ENCODE measurements around the gene VAPB. TPM values are rescaled to one million over a fixed set of nuclear protein-coding genes. Genes with fewer than 3 reads are reported as not detected.
"Not testable (repeated sequence)": the region's sequence is repeated elsewhere in the genome, so short reads cannot be mapped to it uniquely, and the experiment has no call there.

Gene VAPB
- total RNA-seq, 1 donor from 2014 or later = 26.2 TPM

- ATAC-seq (ENCODE audit: low read depth) (no peak), DNase-seq (no peak)
- no peak overlapping the region for H3K4me3 Mint-ChIP-seq
- TF ChIP-seq CTCF (IDR thresholded peaks at IDR 0.05) = no peak
- no peaks in the 10 kb centered on the region for H3K9me3 Mint-ChIP-seq
- ChIA-PET CTCF (no interaction called here), POLR2A (interaction anchor here (0.6 kb wide), 1 partner anchor 107 kb away, joined by 5 read pairs; no protein-coding TSS in a partner anchor)
- peaks cover 61% of the 10 kb centered on the region for H3K36me3 Mint-ChIP-seq (ENCODE audit: low read depth)
- peaks cover 20% of the 10 kb centered on the region for H3K4me1 Mint-ChIP-seq
- no peak overlapping the region for H3K27ac Mint-ChIP-seq
- H3K27me3 Mint-ChIP-seq = no peaks in the 10 kb centered on the region
- intact Hi-C loops (cut with micrococcal nuclease) = no loop called here
Observed at GRCh38 chr20:58418949-58419748, 30.1 kb downstream of the VAPB start.

- Mint-ChIP-seq H3K4me3 (no peak overlapping the region), H3K27me3 (no peaks in the 10 kb centered on the region), H3K4me1 (peaks cover 16% of the 10 kb centered on the region), H3K36me3 (ENCODE audit: low read depth) (peaks cover 67% of the 10 kb centered on the region), H3K27ac (no peak overlapping the region), H3K9me3 (no peaks in the 10 kb centered on the region)
- DNase-seq (no peak), ATAC-seq (ENCODE audit: low read depth) (no peak)
- intact Hi-C loops (cut with micrococcal nuclease) = no loop called here
- ChIA-PET CTCF (no interaction called here), POLR2A (no interaction called here)
- TF ChIP-seq CTCF (IDR thresholded peaks at IDR 0.05) = no peak
Observed at GRCh38 chr20:58420798-58421496, 31.9 kb downstream of the VAPB start.

GRCh38 chr20:58421497-58421850 lies 32.4 kb downstream of the VAPB start:
- no peak for ATAC-seq (ENCODE audit: low read depth)
- ChIA-PET POLR2A (no interaction called here), CTCF (no interaction called here)
- TF ChIP-seq CTCF (IDR thresholded peaks at IDR 0.05) = no peak
- H3K4me3 Mint-ChIP-seq = no peak overlapping the region
- H3K36me3 Mint-ChIP-seq (ENCODE audit: low read depth) = peaks cover 66% of the 10 kb centered on the region
- peaks cover 11% of the 10 kb centered on the region for H3K4me1 Mint-ChIP-seq
- H3K27ac Mint-ChIP-seq = no peak overlapping the region
- DNase-seq = no peak
- H3K9me3 Mint-ChIP-seq = no peaks in the 10 kb centered on the region
- intact Hi-C loops (cut with micrococcal nuclease) = no loop called here
- no peaks in the 10 kb centered on the region for H3K27me3 Mint-ChIP-seq

GRCh38 chr20:58424218-58424969 lies 35.4 kb downstream of the VAPB start:
- Mint-ChIP-seq H3K4me1 (no peaks in the 10 kb centered on the region), H3K36me3 (ENCODE audit: low read depth) (peaks cover 54% of the 10 kb centered on the region), H3K4me3 (no peak overlapping the region), H3K27ac (no peak overlapping the region), H3K27me3 (no peaks in the 10 kb centered on the region), H3K9me3 (no peaks in the 10 kb centered on the region)
- ChIA-PET CTCF (no interaction called here), POLR2A (no interaction called here)
- DNase-seq (no peak), ATAC-seq (ENCODE audit: low read depth) (no peak)
- TF ChIP-seq CTCF (IDR thresholded peaks at IDR 0.05) = no peak
- intact Hi-C loops (cut with micrococcal nuclease) = no loop called here

GRCh38 chr20:58427571-58427970 lies 38.5 kb downstream of the VAPB start:
- H3K4me3 Mint-ChIP-seq; CTCF ChIA-PET; POLR2A ChIA-PET; DNase-seq; H3K27me3 Mint-ChIP-seq; ATAC-seq (ENCODE audit: low read depth); intact Hi-C loops (cut with micrococcal nuclease); H3K27ac Mint-ChIP-seq; H3K9me3 Mint-ChIP-seq; H3K4me1 Mint-ChIP-seq: not testable (repeated sequence)
- peaks cover 44% of the 10 kb centered on the region for H3K36me3 Mint-ChIP-seq (ENCODE audit: low read depth)
